Hepatocyte (in vitro differentiated cells): Measurements from ENCODE around the gene GPATCH11.

ENCODE experiments used
- EZH2 ChIP-seq: fragments of 200-600 bp; sonication (generic); IDR thresholded peaks from 2 replicates; pipeline ENCODE4 v1.6.1; 2016; ENCODE audit warnings: antibody characterized with exemption, mild to moderate bottlenecking, borderline replicate concordance
- EZH2phosphoT487 ChIP-seq: fragments of 200-600 bp; sonication (generic); IDR thresholded peaks from one replicate; pipeline ENCODE4 v1.6.1; 2018; ENCODE audit warnings: antibody characterized with exemption, mild to moderate bottlenecking, low read depth, moderate library complexity; ENCODE audit not compliant: unreplicated experiment, severe bottlenecking
- TF ChIP-seq, protein P1 (sequence below): fragments of 200-600 bp; sonication (generic); IDR thresholded peaks from 2 replicates; pipeline ENCODE4 v1.5.1; 2016; ENCODE audit warnings: antibody characterized with exemption, mild to moderate bottlenecking; ENCODE audit not compliant: poor library complexity

DNA sequence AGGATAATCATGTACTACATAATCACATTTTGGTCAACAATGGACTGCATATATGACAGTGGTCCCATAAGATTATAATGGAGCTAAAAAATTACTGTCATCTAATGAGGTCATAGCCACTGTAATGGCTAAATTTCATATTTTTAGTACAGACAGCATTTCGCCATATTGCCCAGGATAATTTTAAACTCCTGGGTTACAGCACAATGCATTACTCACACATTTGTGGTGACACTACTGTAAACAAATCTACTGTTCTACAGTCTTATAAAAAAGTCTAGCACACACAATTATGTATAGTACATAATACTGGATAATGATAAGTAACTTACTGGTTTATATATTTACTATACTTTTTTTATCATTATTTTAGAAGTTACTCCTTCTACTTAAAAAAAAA is 59.7 kb downstream of the GPATCH11 start:
- no peak for TF ChIP-seq EZH2
- TF ChIP-seq, protein P1, sequence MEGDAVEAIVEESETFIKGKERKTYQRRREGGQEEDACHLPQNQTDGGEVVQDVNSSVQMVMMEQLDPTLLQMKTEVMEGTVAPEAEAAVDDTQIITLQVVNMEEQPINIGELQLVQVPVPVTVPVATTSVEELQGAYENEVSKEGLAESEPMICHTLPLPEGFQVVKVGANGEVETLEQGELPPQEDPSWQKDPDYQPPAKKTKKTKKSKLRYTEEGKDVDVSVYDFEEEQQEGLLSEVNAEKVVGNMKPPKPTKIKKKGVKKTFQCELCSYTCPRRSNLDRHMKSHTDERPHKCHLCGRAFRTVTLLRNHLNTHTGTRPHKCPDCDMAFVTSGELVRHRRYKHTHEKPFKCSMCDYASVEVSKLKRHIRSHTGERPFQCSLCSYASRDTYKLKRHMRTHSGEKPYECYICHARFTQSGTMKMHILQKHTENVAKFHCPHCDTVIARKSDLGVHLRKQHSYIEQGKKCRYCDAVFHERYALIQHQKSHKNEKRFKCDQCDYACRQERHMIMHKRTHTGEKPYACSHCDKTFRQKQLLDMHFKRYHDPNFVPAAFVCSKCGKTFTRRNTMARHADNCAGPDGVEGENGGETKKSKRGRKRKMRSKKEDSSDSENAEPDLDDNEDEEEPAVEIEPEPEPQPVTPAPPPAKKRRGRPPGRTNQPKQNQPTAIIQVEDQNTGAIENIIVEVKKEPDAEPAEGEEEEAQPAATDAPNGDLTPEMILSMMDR: no peak
- no peak for TF ChIP-seq EZH2phosphoT487
